Stimulated activated CD4-positive, alpha-beta T cell treated with anti-CD3 and anti-CD28 coated beads, TNF-alpha, amount 100 ng/mL, for 24 hours (primary cell): ENCODE results near the gene TP63.
"Not testable (repeated sequence)": the region's sequence is repeated elsewhere in the genome, so short reads cannot be mapped to it uniquely, and the experiment has no call there.

ENCODE experiments used
- DNase-seq, 3 experiments: peaks; one replicate each; pipeline ENCODE4 v3.0.0-alpha.2; 2020; ENCODE audit warnings: low read depth in 3 of 3

Gene TP63

GRCh38 chr3:189625572-189625971 is 5.6 kb upstream of the TP63 start:
- DNase-seq = no peak

DNA sequence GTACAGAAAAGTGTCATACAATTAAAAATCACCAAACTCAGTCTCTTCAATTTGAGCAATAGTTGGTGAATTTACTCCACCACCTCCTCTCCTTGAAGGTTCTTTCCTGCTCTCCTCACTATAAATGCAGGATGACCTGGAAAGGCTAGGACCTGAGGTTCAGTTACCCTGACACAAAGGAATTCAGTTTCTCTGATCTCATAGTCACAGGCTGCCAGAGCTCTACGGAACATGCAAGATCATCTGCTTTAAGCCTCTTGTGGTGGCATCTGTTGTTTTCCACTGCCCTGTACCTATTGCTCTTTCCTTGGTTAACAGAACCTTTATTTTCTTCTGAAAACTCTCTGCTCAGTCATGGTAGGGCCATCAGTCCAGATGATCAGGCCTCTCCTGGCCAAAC is 4.9 kb upstream of the TP63 start:
- DNase-seq = no peak

GRCh38 chr3:189629803-189630455 is 1.3 kb upstream of the TP63 start:
- no peak for DNase-seq

DNA sequence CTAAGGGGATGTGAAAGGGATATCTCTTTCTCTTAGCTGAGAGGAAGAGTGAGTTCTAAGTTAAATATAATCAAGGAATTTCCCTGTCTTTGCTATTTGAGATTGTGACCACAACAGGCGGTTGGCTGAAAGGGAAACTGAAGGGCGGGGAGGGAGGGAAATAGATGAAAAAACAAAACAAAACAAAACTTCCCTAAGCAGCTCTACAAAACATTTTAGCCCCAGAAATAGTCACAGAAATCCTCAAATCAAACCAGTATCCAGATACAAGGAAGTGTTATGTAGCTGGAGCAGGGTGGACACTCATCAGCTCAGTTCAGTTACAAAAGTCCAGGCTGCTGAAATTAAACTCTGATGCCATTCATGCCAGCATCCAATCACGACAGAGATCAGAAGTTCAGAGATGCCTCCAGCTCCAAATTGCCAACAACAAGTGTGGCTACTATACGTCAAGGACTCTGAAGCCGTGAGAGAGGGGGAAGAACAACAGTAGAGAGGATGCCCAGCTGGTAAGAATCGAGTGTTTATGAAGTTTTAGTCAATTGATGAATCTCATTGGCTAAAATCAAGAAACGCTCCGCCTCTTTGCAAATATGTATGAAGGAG is 319 bp upstream of the TP63 start:
- no peak for DNase-seq

- no peak for DNase-seq
Measured at GRCh38 chr3:189631409-189631808, 220 bp downstream of the TP63 start.

DNA sequence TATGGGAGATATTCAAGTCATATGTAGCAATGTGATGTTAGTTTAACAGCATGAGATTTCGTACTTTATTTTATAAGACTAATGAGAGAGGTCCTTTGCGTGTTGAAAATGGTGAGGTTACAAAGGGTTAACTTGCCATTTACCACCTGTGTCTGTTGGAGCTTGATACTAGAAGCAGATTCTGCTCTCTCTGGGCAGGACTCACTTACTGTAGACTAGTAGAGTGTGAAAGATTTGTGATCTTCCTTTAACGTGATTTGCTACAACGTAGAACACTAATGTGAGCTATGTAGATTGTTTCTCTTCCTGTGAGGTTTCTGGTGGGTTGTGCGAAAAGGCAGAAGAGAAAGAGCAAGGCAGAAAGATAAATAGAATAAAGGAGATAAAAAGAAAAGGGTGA is 1.1 kb downstream of the TP63 start:
- DNase-seq = no peak

GRCh38 chr3:189635339-189635738 is 4.2 kb downstream of the TP63 start:
- DNase-seq = no peak

GRCh38 chr3:189636048-189636447 is 4.9 kb downstream of the TP63 start:
- DNase-seq = no peak

DNA sequence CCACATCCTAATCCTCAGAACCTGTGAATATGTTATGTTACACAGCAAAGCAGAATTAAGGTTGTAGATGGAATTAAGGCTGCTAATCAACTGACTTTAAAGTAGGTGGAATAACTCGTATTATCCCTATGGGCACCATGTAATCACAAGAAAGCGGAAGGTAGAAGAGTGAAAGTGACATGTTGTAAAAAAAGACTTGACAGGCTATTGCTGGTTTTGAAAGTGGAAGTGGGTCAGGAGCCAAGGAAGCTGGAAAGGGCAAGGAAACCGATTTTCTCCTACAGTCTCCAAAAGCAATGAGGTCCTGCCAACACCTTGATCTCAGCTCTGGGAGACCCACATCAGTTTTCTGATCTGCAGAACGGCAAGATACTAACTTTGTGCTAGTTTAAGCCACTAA is 6.6 kb downstream of the TP63 start:
- DNase-seq = no peak

- no peak for DNase-seq
Measured at GRCh38 chr3:189638276-189639031, 7.3 kb downstream of the TP63 start.

- no peak for DNase-seq
Measured at GRCh38 chr3:189641776-189642175, 10.6 kb downstream of the TP63 start.

DNA sequence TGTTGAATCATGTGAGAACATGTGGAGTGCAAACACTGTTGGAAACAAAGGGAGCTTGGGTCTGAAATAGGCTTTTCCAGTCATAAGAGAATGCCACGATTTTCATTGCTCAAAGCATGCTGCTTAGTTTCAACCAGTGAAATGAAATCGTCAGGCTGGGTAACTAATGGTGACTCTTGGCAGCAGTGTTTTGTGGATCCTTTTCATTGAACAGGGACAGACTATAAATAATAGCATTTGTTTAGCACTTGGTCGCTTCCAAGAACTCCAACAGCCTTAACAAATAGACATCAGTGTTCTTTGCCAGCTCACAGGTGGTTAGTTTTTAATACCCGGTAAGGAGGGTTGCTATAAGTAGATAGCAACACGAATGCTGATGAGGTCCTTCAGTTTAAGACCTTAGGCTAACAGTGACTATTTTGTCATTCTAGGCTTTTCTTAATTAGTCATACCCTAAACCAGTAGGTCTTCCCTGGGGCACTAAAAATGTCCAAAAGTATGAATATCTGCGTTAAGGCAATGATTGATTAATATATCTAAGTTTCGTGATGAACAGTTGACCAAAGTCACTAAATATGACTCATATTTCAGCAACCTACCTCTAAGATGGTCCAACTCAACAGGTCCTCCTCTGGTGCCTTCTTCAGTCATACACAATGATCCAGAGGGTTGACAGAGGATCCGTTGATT is 15.8 kb downstream of the TP63 start:
- no peak for DNase-seq

GRCh38 chr3:189652042-189652441 is 20.9 kb downstream of the TP63 start:
- DNase-seq = no peak

GRCh38 chr3:189655617-189656016 is 24.4 kb downstream of the TP63 start:
- no peak for DNase-seq

DNA sequence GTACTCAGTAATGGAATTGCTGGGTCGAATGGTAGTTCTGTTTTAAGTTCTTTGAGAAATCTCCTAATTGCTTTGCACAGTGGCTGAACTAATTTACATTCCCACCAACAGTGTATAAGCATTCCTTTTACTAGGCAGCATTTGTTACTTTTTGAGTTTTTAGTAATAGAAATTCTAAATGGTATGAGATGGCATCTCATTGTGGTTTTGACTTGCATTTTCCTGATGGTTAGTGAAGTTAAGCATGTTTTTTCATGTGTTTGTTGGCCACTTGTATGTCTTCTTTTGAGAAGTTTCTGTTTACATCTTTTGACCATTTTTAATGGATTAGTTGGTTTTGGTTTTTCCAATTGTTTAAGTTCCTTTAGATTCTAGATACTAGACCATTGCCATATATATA is 28.4 kb downstream of the TP63 start:
- DNase-seq = no peak

- DNase-seq = no peak
Measured at GRCh38 chr3:189664311-189664710, 33.1 kb downstream of the TP63 start.

GRCh38 chr3:189672346-189672745 is 41.2 kb downstream of the TP63 start:
- DNase-seq = not testable (repeated sequence)

DNA sequence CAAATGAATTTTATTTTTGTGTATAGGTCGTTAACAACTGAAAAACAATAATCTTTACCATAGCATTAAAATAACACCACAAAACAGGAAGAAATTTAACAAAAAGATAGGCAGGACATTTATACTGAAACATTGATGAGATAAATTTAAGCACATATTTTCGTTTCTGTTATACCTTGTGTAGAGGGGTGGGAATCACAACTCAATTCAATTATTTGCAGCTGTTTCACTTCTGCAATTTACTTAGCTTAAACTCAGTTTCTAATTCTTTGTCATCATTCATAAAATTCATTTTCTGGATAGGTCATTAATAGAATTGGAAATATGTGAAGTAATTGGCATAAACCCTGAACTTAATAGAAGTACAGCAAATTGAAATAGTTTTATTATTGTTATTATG is 42.3 kb downstream of the TP63 start:
- no peak for DNase-seq

DNA sequence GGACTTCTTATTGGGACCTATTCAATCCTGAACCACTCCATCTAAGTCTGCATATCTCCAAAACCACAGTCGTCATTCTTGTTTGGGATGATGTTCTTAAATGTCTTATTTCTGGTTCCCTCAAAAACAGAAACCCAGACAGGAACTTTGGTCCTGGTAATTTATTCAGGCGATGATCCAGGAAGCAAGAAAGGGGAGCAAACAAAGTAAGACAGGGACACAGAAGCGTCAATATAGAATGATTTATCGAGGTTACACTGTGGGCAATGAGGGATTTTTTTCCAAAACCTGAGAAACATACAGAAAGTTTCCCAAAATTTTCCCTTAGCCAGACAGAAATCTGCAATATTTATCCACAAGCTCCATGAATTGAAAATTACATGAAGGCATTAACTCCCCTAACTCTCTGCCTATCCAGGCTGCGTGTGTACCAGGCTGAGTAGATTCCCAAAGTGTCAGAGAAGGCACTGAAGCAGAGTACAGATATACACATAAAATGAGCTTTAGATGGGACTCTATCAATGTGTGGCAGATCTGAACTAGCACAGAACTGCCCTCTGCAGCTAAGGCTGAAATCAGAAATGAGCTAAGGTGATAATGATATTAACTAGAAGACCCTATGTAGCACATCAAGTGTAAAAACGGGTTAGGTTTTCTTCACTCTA is 43.2 kb downstream of the TP63 start:
- DNase-seq = no peak

DNA sequence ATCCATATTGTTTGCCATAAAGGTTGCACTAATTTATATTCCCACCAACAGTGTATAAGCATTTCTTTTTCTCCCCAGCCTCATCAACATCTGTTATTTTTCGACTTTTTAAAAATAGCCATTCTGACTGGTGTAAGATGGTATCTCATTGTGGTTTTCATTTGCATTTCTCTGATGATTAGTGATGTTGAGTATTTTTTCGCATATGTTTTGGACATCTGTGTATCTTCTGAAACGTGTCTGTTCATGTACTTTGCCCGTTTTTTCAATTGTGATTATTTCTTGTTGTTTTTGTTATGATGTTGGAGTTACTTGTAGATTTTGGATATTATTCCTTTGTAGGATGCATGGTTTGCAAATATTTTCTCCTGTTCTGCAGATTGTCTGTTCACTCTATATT is 46.5 kb downstream of the TP63 start:
- no peak for DNase-seq

GRCh38 chr3:189680723-189681122 is 49.5 kb downstream of the TP63 start:
- DNase-seq = no peak
